Astrocyte (in vitro differentiated cells and primary cell): ENCODE data around the gene SUPT16H.

ENCODE experiments used
- CTCF ChIP-seq: IDR thresholded peaks from 2 replicates; pipeline ENCODE4 v1.5.1; 2011; ENCODE audit warnings: low read depth, mild to moderate bottlenecking, inconsistent platforms, low read length, moderate library complexity; ENCODE audit not compliant: insufficient read depth
- EZH2 ChIP-seq: IDR thresholded peaks from 2 replicates; pipeline ENCODE4 v1.6.1; 2012; ENCODE audit warnings: mild to moderate bottlenecking, low read length, inconsistent platforms; ENCODE audit not compliant: insufficient read depth

GRCh38 chr14:21334202-21334906 is 49.5 kb downstream of the SUPT16H start:
- no peak for TF ChIP-seq CTCF
- no peak for TF ChIP-seq EZH2
